Body of pancreas (tissue), 4 donors: ENCODE results near the gene GLB1L2. TPM values are rescaled to one million over a fixed set of nuclear protein-coding genes. Genes with fewer than 3 reads are reported as not detected.
"Not testable (repeated sequence)": the region's sequence is repeated elsewhere in the genome, so short reads cannot be mapped to it uniquely, and the experiment has no call there.

Experiments
- ATAC-seq: fragments of 150-250 bp; one replicate; pipeline ENCODE4 v1.9.1; 2016
- DNase-seq, 4 donors: peaks; one replicate each; pipeline ENCODE4 v3.0.0-alpha.2; 2019
- H3K27ac ChIP-seq, 4 donors: fragments of 200-600 bp; sonication (generic); 1 replicate in 3 of 4; 2 replicates in 1 of 4; pipeline versions ENCODE4 v1.5.1 to v1.6.1; 2016 to 2019; ENCODE audit warnings: mild to moderate bottlenecking in 1 of 4, mixed read lengths in 1 of 4, moderate library complexity in 1 of 4
- H3K27me3 ChIP-seq, 2 donors: fragments of 200-600 bp; sonication (generic); one replicate each; pipeline ENCODE4 v1.6.0; 2016; ENCODE audit warnings: mild to moderate bottlenecking in 1 of 2
- H3K36me3 ChIP-seq, 2 donors: fragments of 200-600 bp; sonication (generic); replicated peaks in 1 of 2; 2 replicates each; pipeline ENCODE4 v1.5.1; 2016; ENCODE audit warnings: low read depth in 2 of 2; ENCODE audit not compliant: insufficient read depth in 1 of 2
- H3K4me1 ChIP-seq: fragments of 200-600 bp; sonication (generic); one replicate; pipeline ENCODE4 v1.6.0; 2016
- H3K4me3 ChIP-seq, 2 donors: fragments of 200-600 bp; sonication (generic); 1 replicate in 1 of 2; 2 replicates in 1 of 2; pipeline ENCODE4 v1.5.1; 2016 to 2019
- H3K9me3 ChIP-seq, 3 donors: fragments of 200-600 bp; sonication (generic); 1 replicate in 2 of 3; 2 replicates in 1 of 3; pipeline ENCODE4 v1.5.1; 2016
- POLR2A ChIP-seq, 3 donors: fragments of 450-650 bp; IDR thresholded peaks; one replicate each; pipeline ENCODE4 v1.6.1; 2016; ENCODE audit warnings: antibody characterized with exemption in 3 of 3, mild to moderate bottlenecking in 2 of 3
- WGBS, 2 donors: methylation state at CpG; one replicate each; pipeline ENCODE4 v1.1.5; 2017; 5-methylcytosine and 5-hydroxymethylcytosine counted together
- intact Hi-C: fragments of 100-400 bp; cut with DNase I; formaldehyde crosslinking; loops from one replicate; pipeline ENCODE4 v1.15.1; 2023
- total RNA-seq, 2 donors: library from RNA; depleted of rRNA; stranded (reverse); fragments of >200 nt; gene quantifications; one replicate each; pipeline ENCODE4 v1.1.0, GENCODE V29; 2016
- TF ChIP-seq, protein P1 (sequence below), 7 experiments: fragments of 450-650 bp in 4 of 7; fragments of 200-600 bp in 3 of 7; sonication (generic) in 3 of 7; IDR thresholded peaks; one replicate each; pipeline ENCODE4 v1.5.1; 2016 to 2019; ENCODE audit warnings: antibody characterized with exemption in 7 of 7

The GLB1L2 gene
- total RNA-seq, 2 donors from 2014 or later, result 9.1 to 10.9 TPM

DNA sequence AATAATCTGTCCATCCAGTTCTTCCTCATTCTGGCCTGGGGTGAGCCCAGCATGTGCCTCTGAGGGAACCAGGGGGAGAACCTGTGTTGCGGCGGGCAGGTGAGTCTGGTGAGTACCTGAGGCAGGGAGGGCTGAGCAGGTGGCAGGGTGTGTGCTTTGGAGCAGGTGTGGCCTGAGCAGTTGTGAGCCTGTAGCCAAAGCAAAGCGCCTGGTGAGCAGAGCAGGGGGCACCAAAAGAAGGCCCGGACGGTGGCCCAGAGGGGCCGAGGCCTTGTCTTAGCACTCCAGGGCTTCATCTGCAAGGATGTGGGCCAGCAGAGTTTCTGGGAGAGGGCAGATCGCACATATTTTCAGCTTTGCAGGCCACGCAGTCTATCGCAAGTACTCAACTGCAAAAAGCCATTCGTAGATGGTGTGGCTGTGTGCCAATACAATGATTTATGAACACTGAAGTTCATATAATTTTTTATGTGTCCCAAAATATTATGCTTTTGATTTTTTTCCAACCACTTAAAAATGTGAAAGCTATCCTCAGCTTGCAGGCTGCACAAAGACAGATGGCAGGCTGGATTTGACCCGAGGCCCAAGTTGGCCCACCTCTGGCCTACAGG lies 8.7 kb downstream of the GLB1L2 start:
- WGBS, 2 donors, result 87 to 89% methylated on average over 7 to 11 of the region's 11 CpGs
- H3K27ac ChIP-seq, result no peak overlapping the region

DNA sequence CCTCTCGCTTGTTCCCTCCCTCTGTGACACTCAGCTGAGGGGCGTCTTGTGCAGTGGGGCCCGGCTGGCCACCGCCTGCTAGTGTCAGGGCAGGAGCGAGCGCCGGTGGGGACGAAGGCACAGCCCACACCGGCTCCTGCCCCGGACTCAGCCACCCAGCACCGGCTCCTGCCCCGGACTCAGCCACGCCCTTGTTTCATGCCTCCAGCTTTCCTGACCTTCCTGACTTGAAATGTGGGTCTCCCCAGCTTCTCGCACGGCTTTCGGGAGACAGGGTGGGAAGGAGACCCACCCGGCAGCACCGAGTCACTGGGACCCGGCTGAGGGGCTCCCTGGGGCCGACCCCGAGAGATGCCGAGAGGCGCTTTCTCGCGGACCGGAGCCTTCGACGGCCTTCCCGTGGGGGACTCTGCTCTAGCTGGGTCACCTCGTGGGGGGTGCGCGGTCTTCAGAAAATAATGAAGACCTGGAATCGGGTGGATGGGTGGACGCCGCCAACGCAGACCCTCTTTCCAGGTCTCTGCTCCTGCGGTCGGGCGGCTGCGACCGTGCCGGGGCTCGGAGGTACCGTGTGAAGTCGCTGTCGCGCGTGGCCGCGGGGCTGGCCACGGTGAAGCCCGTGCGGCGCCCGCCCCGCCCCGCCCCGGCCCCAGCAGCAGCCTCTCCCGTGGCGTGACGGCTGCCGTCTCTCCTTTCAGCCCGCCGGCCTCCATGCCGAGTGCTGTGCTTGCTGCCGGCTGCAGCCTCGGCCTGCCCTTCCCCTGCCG lies 10.2 kb downstream of the GLB1L2 start:
- no peak for TF ChIP-seq POLR2A (IDR thresholded peaks at IDR 0.05)
- TF ChIP-seq, protein P1, sequence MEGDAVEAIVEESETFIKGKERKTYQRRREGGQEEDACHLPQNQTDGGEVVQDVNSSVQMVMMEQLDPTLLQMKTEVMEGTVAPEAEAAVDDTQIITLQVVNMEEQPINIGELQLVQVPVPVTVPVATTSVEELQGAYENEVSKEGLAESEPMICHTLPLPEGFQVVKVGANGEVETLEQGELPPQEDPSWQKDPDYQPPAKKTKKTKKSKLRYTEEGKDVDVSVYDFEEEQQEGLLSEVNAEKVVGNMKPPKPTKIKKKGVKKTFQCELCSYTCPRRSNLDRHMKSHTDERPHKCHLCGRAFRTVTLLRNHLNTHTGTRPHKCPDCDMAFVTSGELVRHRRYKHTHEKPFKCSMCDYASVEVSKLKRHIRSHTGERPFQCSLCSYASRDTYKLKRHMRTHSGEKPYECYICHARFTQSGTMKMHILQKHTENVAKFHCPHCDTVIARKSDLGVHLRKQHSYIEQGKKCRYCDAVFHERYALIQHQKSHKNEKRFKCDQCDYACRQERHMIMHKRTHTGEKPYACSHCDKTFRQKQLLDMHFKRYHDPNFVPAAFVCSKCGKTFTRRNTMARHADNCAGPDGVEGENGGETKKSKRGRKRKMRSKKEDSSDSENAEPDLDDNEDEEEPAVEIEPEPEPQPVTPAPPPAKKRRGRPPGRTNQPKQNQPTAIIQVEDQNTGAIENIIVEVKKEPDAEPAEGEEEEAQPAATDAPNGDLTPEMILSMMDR (IDR thresholded peaks at IDR 0.05), result no peak
- H3K27ac ChIP-seq, result no peak overlapping the region
- DNase-seq (no peak), ATAC-seq (no peak)
- no peaks in the 10 kb centered on the region for H3K27me3 ChIP-seq
- 90 to 95% methylated on average over 49 to 67 of the region's 68 CpGs for WGBS, 2 donors
- H3K9me3 ChIP-seq, result no peaks in the 10 kb centered on the region
- intact Hi-C loops, result no loop called here
- H3K4me1 ChIP-seq, result no peaks in the 10 kb centered on the region
- no peak overlapping the region for H3K4me3 ChIP-seq
- H3K36me3 ChIP-seq, result no peaks in the 10 kb centered on the region

More for the DNA sequence above, 8.7 kb downstream of the GLB1L2 start:
- no peaks in the 10 kb centered on the region for H3K9me3 ChIP-seq
- no peak for ATAC-seq
- TF ChIP-seq, protein P1 (IDR thresholded peaks at IDR 0.05), result no peak
- TF ChIP-seq POLR2A (IDR thresholded peaks at IDR 0.05), result no peak
- intact Hi-C loops, result no loop called here
- H3K27me3 ChIP-seq, result no peaks in the 10 kb centered on the region
- H3K4me1 ChIP-seq, result no peaks in the 10 kb centered on the region
- H3K4me3 ChIP-seq, result no peak overlapping the region
- no peak for DNase-seq
- H3K36me3 ChIP-seq, result no peaks in the 10 kb centered on the region

DNA sequence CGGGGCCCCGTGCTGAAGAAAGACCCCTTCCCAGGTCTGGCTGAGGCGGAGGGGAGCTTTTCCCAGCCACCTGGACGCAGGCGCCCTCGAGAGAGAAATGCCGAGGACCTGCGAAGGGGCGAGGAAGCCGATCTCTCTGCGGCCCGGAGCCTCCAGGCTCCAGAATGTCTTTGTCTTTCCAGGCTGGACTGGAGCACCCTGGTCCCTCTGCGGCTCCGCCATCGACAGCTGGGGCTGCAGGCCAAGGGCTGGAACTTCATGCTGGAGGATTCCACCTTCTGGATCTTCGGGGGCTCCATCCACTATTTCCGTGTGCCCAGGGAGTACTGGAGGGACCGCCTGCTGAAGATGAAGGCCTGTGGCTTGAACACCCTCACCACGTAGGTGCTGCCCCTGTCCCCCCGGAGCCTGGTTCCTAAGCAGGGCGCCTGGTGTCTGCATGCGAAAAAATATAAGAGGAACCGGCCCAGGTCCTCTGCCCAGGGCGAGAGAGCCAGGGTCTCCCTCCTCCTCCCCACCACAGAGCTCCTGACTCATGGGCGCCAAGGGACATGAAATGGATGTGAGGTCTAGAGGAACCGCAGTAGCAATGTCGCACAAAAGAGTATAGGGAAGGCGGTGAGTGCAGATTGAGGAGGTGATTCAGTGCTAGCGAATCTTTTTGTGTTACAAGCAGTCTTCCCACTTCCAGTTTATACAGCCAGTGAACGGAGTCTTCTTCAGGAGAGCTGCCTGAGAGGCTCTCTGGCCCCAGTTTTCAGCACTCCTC lies 11.0 kb downstream of the GLB1L2 start:
- DNase-seq (no peak), ATAC-seq (no peak)
- no peak for TF ChIP-seq POLR2A (IDR thresholded peaks at IDR 0.05)
- TF ChIP-seq, protein P1 (IDR thresholded peaks at IDR 0.05), result no peak
- H3K36me3 ChIP-seq, result no peaks in the 10 kb centered on the region
- H3K4me3 ChIP-seq, result no peak overlapping the region
- WGBS, 2 donors, result 90 to 92% methylated on average over 22 to 30 of the region's 30 CpGs
- H3K4me1 ChIP-seq, result no peaks in the 10 kb centered on the region
- intact Hi-C loops, result no loop called here
- H3K9me3 ChIP-seq, result no peaks in the 10 kb centered on the region
- H3K27me3 ChIP-seq, result no peaks in the 10 kb centered on the region
- H3K27ac ChIP-seq, result no peak overlapping the region

DNA sequence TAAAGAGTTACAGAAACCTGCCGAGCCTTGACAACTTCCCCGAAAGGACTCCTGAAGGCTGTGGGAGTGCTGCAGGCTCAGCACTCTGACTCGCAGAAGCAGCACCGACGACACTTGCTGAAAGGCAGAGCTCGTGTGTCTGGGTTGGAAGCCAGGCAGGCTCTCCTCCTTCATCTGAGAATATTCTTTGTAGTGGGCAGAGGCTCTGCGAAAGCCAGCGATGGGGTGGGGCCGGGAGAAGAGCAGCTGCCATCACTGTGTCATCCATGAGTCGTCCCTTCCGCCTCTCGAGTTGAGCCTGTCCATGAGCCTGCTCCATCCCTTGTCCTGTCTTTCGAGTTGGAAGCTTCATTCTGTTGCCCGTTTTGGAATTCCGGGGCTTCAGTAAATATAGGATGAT lies 11.9 kb downstream of the GLB1L2 start:
- intact Hi-C loops, result no loop called here
- 84 to 87% methylated on average over 12 to 15 of the region's 15 CpGs for WGBS, 2 donors
- TF ChIP-seq, protein P1 (IDR thresholded peaks at IDR 0.05), result no peak
- no peaks in the 10 kb centered on the region for H3K4me1 ChIP-seq
- no peak overlapping the region for H3K4me3 ChIP-seq
- no peaks in the 10 kb centered on the region for H3K27me3 ChIP-seq
- ATAC-seq (no peak), DNase-seq (no peak)
- no peaks in the 10 kb centered on the region for H3K36me3 ChIP-seq
- H3K27ac ChIP-seq, result no peak overlapping the region
- H3K9me3 ChIP-seq, result no peaks in the 10 kb centered on the region

DNA sequence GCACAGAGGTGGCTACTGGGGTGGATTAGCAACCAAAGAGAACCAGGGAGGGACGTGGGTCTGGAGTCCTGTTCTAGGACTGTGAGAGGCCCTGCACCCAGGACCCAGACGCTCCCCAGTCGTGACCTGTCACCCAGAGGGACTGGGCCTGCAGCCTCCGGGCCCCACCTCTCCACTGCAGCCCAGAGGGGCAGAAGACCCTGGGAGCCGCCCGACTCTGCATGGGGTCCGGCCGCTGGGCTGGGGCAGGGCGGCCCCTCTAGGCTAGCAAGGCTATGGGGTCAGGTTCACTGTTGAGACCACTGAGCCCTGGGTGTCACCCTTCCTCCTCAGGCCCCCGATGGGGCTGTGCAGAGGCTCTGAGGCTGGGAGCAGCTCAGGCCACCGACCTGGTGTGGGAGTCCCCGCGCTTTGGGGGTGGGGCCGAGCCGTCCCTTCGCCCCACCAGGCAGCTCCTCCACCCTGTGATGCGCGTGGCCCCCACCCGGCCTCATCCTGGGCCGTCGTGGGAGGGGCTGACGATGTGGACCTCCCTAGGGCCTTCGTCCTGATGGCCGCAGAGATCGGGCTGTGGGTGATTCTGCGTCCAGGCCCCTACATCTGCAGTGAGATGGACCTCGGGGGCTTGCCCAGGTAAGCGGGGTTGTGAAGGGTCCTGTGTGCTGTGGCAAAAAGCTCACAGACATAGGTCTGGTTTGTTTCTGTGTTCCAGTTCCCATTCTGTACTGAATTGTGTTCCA lies 12.9 kb downstream of the GLB1L2 start:
- H3K36me3 ChIP-seq, DNase-seq, H3K9me3 ChIP-seq, ATAC-seq, H3K4me3 ChIP-seq, H3K4me1 ChIP-seq, intact Hi-C loops, H3K27ac ChIP-seq, H3K27me3 ChIP-seq: not testable (repeated sequence)
- 75 to 77% methylated on average over 7 to 26 of the region's 28 CpGs for WGBS, 2 donors
